Dedifferentiated amniotic fluid mesenchymal stem cell (primary cell): Measurements from ENCODE around the gene COL4A5.
"Not testable (repeated sequence)": the region's sequence is repeated elsewhere in the genome, so short reads cannot be mapped to it uniquely, and the experiment has no call there.

Source experiments
- DNase-seq: peaks from one replicate; pipeline ENCODE4 v3.0.0-alpha.2; 2016; ENCODE audit errors: extremely low spot score

The COL4A5 gene

GRCh38 chrX:108456971-108457477 lies 17.4 kb downstream of the COL4A5 start:
- no peak for DNase-seq

DNA sequence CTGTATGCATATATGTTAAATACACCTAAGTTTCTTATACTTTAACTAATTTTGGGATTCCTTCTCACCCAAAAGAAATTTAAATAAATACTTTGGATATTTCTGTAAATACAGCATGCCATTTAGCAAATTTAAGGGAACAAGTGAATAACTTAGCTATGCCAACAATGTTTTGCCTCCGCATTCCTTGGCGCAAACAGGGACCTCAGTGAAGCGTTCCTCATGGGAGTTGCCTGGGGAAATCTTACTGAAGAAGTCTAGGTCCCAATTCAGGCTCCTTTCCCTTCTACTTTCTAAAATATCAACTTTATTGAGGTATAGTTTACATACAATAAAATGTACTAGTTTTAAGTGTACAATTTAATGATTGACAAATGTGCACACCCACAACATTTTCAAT lies 25.0 kb downstream of the COL4A5 start:
- peak; percentile 57 for DNase-seq

DNA sequence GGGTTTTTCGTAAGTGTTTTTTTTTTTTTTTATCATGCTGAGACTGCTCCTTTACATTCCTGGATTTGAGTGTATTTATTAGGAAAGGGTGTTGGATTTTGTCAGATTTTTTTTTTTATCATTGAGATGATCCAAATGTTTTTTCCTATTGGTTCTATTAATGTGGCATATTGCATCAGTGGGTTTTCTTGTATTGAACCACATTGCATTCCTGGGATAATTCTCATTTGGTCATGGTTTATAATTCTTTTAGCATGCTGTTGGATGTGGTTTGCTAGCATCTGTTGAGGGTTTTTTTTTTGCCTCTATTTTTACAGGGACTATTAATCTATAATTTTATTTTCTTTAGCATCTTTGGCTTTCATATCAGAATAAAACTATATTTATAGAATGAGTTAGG lies 28.8 kb downstream of the COL4A5 start:
- peak; percentile 66 for DNase-seq

DNA sequence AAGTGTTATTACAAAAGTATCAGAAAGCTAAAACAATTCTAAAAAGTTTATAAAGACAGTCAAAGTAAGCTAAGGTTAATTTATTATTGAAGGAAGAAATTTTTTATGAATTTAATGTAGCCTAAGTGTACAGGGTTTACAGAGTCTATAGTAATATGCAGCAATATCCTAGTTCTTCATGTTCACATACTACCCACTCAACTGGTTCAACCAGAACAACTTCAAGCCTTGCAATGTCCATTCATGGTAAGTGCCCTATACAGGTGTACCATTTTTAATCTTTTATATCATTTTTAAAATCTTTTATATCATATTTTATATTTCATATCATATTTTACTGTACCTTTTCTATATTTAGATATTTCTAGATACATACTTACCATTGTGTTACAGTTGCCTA lies 34.3 kb downstream of the COL4A5 start:
- no peak for DNase-seq

DNA sequence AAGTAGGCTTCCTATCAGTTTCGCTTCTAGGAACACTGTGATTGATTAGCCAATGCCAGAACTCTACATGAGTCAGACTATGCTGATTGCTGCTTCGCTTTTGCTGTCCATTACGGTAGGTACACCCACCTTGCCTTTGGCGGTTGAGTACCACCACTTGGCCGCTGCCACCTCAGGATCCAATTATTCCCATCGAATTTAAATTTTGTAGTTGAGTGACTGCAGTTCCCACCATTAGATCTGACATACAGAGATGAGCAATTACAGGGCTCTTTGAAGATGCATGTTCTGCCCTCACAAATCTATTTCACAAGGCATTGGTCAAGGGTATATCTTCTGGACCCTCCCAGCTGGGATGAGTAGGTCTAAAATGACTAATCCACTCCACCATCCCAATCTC lies 41.9 kb downstream of the COL4A5 start:
- not testable (repeated sequence) for DNase-seq

DNA sequence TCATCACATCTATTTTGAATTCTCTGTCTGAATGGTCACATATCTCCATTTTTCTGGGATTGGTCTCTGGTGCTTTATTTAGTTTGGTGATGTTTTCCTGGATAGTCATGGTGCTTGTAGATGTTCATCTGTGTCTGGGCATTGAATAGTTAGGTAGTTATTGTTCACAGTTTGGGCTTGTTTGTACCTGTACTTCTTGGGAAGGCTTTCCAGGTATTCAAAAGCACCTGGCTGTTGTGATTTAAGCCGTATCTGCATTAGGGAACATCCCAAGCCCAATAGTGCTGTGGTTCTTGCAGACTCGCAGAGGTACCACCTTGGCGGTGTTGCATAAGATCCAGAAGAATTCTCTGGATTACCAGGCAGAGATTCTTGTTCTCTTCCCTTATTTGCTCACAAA lies 44.6 kb downstream of the COL4A5 start:
- no peak for DNase-seq

DNA sequence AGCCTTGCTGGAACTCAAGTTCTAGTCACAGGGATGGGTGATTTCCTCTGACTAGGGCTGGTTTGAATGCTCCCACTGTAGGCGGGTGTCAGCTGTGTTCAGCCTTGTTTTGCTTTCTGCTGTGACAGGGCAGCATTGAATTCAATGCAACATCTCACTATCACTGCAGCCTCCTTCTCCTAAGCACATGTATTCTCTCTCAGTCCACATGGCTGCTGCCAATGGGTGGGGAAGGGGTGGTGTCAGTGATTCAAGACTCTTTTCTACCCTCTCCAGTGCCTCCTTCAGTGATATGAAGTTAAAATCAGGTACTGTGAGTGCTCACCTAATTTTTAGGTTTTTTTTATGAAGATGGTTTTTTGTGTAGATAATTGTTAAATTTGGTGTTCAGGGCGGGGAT lies 46.3 kb downstream of the COL4A5 start:
- DNase-seq = no peak

GRCh38 chrX:108494406-108495090 lies 54.9 kb downstream of the COL4A5 start:
- no peak for DNase-seq

GRCh38 chrX:108511721-108512120 lies 72.1 kb downstream of the COL4A5 start:
- DNase-seq = no peak

GRCh38 chrX:108516184-108516583 lies 76.5 kb downstream of the COL4A5 start:
- DNase-seq = peak; percentile 23

GRCh38 chrX:108527724-108528123 lies 88.1 kb downstream of the COL4A5 start:
- no peak for DNase-seq

GRCh38 chrX:108537005-108537404 lies 97.4 kb downstream of the COL4A5 start:
- DNase-seq = no peak

- no peak for DNase-seq
These were observed 101.6 kb downstream of the COL4A5 start for GRCh38 chrX:108541286-108541685.

DNA sequence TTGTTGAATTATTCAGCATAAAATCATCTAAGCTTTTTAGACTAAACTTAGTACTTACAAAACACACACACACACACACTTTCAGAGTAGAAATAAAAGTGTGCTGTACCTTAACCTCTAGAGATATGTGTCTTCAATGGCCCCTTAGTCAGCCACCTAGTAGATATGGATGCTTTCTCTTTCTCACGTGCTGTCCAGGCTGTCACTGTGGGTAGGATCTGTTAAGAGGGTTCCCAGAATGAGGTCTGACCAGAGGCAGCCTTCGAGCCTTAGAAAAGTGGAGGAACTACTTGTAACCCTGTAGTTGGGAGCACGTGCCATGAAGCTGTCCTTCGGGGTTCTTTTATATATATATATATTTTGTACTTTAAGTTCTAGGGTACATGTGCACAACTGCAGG lies 117.9 kb downstream of the COL4A5 start:
- DNase-seq = no peak

- DNase-seq = no peak
These were observed 118.6 kb downstream of the COL4A5 start for GRCh38 chrX:108558217-108558616.

DNA sequence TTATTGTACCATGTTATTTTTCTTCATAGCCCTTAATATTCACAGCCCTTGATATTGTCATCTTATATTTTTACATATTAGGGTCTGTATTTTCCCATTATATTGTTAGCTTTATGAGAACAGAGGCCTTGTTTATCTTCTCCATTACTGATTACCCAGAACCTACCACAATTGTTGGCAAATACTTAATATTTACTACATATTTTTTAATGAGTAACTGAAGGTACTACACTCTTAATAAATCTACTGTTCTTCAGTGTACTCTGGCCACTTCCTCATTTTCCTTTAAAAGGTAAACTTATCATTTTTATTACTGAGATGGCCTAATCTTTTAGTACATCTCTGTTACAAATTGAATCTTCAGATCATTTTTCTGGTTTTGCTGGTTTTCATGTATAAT lies 133.5 kb downstream of the COL4A5 start:
- DNase-seq = no peak

DNA sequence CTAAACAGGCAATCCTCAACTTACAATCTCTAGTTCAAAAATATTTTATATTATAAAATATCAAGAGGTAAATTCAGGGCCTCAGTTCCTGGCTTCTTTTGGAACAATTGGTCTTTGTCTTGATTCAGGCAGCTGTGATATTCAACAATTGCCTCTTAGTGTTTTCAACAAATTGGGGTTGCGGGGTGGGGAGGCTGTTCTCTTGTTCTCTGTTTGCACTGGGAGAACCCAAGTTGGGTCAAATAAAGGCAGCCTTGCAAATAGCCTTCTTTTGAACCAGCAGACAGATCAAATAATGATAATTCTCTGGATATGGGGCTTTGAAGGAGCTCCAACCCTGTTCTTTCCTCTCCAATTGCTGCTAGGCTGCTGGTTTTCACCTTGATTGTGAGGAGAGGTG lies 142.5 kb downstream of the COL4A5 start:
- DNase-seq = no peak

DNA sequence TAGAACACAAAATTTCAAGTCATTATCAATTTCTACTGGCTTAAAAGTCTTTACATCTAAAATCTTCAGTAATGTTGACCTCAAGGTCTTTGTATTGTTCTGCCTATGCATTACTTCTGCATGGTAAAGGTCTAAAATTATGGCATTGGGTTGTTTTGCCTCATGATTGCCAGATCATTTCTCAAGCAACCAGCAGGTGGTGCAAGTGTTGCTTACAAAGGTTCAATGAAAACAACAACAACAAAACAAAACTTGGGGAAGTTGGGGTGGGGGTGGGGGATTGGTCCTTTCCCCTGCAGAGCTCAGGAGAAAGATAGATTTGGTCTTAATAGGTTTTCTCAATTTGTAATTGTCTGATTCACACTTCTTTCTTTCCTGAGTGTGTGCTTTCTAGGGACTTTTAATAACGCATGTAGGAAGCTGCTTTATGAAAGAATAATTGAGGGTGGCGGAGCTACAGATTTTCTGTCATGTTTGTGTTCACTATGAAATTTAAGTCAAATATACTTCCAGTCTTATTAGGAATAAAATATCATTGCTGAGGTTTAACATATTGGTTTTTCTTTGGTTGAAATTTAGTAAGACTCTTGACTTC lies 145.1 kb downstream of the COL4A5 start:
- DNase-seq = no peak

DNA sequence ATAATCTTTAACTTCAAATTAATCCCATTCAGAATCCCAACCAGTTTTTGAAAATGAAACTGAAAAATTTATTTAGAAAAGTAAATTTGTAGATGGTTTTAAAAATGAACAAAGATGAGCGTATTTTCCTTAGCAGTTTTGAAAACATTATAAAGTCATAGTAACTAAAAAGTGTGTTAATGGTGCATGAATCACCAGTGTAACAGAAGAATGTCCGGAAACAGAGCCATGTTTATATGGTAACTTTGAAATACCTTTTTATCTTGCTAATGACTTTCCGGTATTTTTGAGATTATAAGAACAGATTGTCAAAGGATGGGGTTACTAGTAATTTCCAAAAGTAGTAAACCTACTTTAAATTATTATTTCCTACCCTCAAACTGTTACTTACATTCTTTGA lies 150.9 kb downstream of the COL4A5 start:
- DNase-seq = no peak

GRCh38 chrX:108601276-108601675 lies 161.6 kb downstream of the COL4A5 start:
- DNase-seq = no peak

DNA sequence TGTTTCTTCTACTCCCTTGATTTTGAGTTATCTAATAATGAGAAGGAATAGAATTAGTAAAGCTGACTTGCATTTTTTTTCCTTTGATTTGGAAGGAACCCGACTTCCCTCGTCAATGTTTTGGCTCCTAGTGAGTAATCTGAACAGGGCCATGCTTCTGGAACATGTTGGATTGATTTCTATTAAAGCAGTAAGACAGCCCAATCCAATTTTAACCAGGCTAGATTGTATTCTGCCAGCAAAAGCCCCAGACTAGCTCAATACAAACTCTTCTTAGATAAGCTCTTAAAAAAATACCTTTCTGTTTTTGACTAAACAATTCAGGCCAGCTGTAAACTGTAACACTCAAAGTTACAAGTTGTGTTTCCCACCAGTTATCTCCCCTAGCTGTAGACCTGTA lies 170.5 kb downstream of the COL4A5 start:
- no peak for DNase-seq

GRCh38 chrX:108614616-108615015 lies 175.0 kb downstream of the COL4A5 start:
- no peak for DNase-seq

- DNase-seq = no peak
These were observed 201.2 kb downstream of the COL4A5 start for GRCh38 chrX:108640817-108641216.
